ENCODE data around the gene C11orf91. TPM values are rescaled to one million over a fixed set of nuclear protein-coding genes. Genes with fewer than 3 reads are reported as not detected.

The C11orf91 gene
- total RNA-seq, 1 experiment from 2014 or later: not detected

DNA sequence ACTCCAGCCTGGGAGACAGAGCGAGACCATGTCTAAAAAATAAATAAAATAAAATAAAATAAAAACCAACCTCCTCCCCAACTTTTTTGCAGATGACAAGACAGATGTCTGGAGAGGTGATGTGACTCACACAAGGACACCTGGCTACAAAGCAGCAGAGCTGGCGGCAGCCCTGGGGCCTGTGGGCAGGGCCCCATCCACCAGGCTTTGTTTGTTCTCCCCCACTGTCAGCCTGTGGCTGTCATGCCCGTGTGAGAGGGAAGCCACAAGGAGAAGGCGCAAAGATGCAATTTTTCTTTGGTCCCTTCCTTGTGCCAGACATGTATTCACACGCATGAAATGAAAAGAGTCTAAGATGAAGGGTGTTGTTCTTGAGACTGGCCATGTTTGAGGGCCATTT is 19.0 kb upstream of the C11orf91 start:
- H3K9me3 ChIP-seq (ENCODE audit: low read depth, low read length, poor library complexity, severe bottlenecking): no peaks in the 10 kb centered on the region
- TF ChIP-seq, protein P1, sequence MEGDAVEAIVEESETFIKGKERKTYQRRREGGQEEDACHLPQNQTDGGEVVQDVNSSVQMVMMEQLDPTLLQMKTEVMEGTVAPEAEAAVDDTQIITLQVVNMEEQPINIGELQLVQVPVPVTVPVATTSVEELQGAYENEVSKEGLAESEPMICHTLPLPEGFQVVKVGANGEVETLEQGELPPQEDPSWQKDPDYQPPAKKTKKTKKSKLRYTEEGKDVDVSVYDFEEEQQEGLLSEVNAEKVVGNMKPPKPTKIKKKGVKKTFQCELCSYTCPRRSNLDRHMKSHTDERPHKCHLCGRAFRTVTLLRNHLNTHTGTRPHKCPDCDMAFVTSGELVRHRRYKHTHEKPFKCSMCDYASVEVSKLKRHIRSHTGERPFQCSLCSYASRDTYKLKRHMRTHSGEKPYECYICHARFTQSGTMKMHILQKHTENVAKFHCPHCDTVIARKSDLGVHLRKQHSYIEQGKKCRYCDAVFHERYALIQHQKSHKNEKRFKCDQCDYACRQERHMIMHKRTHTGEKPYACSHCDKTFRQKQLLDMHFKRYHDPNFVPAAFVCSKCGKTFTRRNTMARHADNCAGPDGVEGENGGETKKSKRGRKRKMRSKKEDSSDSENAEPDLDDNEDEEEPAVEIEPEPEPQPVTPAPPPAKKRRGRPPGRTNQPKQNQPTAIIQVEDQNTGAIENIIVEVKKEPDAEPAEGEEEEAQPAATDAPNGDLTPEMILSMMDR (conservative IDR thresholded peaks at IDR 0.05; ENCODE audit: low read depth, low read length): no peak
- no peak for TF ChIP-seq EZH2 (IDR thresholded peaks at IDR 0.05; ENCODE audit: borderline replicate concordance, low read depth, low read length, poor library complexity, severe bottlenecking)
- CTCF ChIA-PET: no interaction called here
- no peak for DNase-seq (ENCODE audit: low spot score)
- POLR2A ChIA-PET (ENCODE audit: low non-redundant PET): no interaction called here
- intact Hi-C loops (cut with micrococcal nuclease; ENCODE audit: unreplicated experiment): loop anchor here (5.0 kb wide), 1 partner anchor 108 kb away; no protein-coding TSS in a partner anchor
- peaks cover 17% of the 10 kb centered on the region for H3K36me3 ChIP-seq (ENCODE audit: insufficient read depth, low read length, poor library complexity, severe bottlenecking)
- H3K4me1 ChIP-seq (ENCODE audit: insufficient read depth, low read length, poor library complexity, severe bottlenecking): peaks cover 13% of the 10 kb centered on the region
- no peaks in the 10 kb centered on the region for H3K27me3 ChIP-seq (replicated peaks; ENCODE audit: insufficient read depth, low read depth, low read length, poor library complexity)
- no peak overlapping the region for H3K27ac ChIP-seq (ENCODE audit: low read depth, low read length, poor library complexity, severe bottlenecking)
- H3K4me3 ChIP-seq (ENCODE audit: low read depth, low read length, poor library complexity, severe bottlenecking): no peak overlapping the region
- no TSS peak for BruUV-seq (replicated peaks)

DNA sequence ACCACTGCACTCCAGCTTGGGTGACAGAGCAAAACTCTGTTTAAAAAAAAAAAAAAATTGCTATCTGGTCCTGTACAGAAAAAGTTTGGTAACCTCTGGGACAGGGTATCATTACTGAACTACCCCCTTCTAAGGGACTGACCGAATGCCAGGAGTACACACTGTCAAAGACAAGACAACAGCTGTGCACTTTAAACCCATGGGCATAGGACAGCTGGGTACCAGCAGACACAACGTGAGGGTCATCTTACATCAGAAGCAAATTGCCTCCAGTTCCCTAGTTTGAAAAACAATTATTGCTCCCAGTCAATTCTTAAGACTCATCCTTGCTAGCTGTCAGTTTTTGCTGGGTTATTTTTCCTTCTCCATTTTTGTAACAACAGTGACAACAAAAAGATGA is 17.8 kb upstream of the C11orf91 start:
- intact Hi-C loops (cut with micrococcal nuclease; ENCODE audit: unreplicated experiment): loop anchor here (5.0 kb wide), 1 partner anchor 109 kb away; no protein-coding TSS in a partner anchor
- peaks cover 9% of the 10 kb centered on the region for H3K4me1 ChIP-seq (ENCODE audit: insufficient read depth, low read length, poor library complexity, severe bottlenecking)
- ChIA-PET POLR2A (ENCODE audit: low non-redundant PET) (no interaction called here), CTCF (no interaction called here)
- no peak overlapping the region for H3K4me3 ChIP-seq (ENCODE audit: low read depth, low read length, poor library complexity, severe bottlenecking)
- H3K27me3 ChIP-seq (replicated peaks; ENCODE audit: insufficient read depth, low read depth, low read length, poor library complexity): no peaks in the 10 kb centered on the region
- H3K9me3 ChIP-seq (ENCODE audit: low read depth, low read length, poor library complexity, severe bottlenecking): no peaks in the 10 kb centered on the region
- H3K36me3 ChIP-seq (ENCODE audit: insufficient read depth, low read length, poor library complexity, severe bottlenecking): peaks cover 17% of the 10 kb centered on the region
- H3K27ac ChIP-seq (ENCODE audit: low read depth, low read length, poor library complexity, severe bottlenecking): no peak overlapping the region
- BruUV-seq (replicated peaks): no TSS peak
- TF ChIP-seq EZH2 (IDR thresholded peaks at IDR 0.05; ENCODE audit: borderline replicate concordance, low read depth, low read length, poor library complexity, severe bottlenecking): no peak
- TF ChIP-seq, protein P1 (conservative IDR thresholded peaks at IDR 0.05; ENCODE audit: low read depth, low read length): no peak
- no peak for DNase-seq (ENCODE audit: low spot score)

DNA sequence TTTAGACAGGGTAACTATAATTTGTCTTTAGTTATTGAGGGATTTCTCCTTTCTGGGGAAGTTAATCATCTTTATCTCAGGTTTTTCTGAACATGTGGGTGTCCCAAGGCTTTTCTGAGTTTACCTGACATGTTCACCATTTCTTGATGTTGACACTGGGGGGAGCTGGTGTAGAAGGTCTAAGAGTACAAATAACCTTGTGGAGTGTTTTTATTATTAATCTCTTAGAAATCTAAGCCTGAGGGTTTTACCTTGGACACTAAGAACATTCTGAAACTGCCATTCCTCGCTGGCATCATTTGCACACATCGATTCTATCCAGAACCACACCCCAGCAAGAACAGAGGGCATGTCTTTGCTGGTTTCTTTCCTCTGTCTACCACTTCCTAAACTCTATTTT is 15.6 kb upstream of the C11orf91 start:
- Histone ChIP-seq H3K9me3 (ENCODE audit: low read depth, low read length, poor library complexity, severe bottlenecking) (no peaks in the 10 kb centered on the region), H3K27ac (ENCODE audit: low read depth, low read length, poor library complexity, severe bottlenecking) (no peak overlapping the region), H3K4me3 (ENCODE audit: low read depth, low read length, poor library complexity, severe bottlenecking) (no peak overlapping the region), H3K27me3 (replicated peaks; ENCODE audit: insufficient read depth, low read depth, low read length, poor library complexity) (no peaks in the 10 kb centered on the region), H3K36me3 (ENCODE audit: insufficient read depth, low read length, poor library complexity, severe bottlenecking) (peaks cover 17% of the 10 kb centered on the region), H3K4me1 (ENCODE audit: insufficient read depth, low read length, poor library complexity, severe bottlenecking) (peaks cover 9% of the 10 kb centered on the region)
- no TSS peak for BruUV-seq (replicated peaks)
- TF ChIP-seq, protein P1 (conservative IDR thresholded peaks at IDR 0.05; ENCODE audit: low read depth, low read length): peak; percentile 71
- TF ChIP-seq EZH2 (IDR thresholded peaks at IDR 0.05; ENCODE audit: borderline replicate concordance, low read depth, low read length, poor library complexity, severe bottlenecking): no peak
- intact Hi-C loops (cut with micrococcal nuclease; ENCODE audit: unreplicated experiment): loop anchor here (5.0 kb wide), 1 partner anchor 111 kb away; no protein-coding TSS in a partner anchor
- ChIA-PET CTCF (interaction anchor here (4.7 kb wide), 1 partner anchor 26 kb away, joined by 32 read pairs; no protein-coding TSS in a partner anchor), POLR2A (ENCODE audit: low non-redundant PET) (interaction anchor here (0.7 kb wide), 1 partner anchor 36 kb away, joined by 3 read pairs; no protein-coding TSS in a partner anchor)
- peak; percentile 70 for DNase-seq (ENCODE audit: low spot score)
